DMS53 (cell line): Measurements from ENCODE around the gene VEZF1.
A peak's percentile ranks its signal among the peaks of the same experiment; 100 is the strongest.

Experiments
- DNase-seq: peaks from one replicate; lab custom pipeline; 2025; lab: John Stamatoyannopoulos, UW

The VEZF1 gene

DNA sequence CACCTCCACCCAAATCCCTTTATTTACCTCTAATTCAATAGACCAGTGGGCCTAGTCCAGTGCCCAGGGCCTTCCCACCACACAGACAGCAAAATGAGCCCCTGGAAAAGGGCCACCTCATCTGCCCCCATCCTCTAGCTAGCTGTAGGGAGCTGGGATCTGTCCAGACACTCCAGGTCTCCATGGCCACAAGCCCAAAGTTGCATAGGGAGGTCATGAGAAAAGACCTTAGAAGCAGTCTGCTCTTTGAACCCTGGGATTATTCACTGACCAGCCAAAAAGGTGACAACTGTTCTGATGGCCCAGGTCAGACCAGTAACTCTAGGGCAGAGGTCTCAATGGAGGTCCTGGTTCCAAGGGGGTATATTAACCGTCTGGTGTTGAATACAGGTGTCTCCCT is 34.8 kb downstream of the VEZF1 start:
- DNase-seq = no peak

- no peak for DNase-seq
These were observed 38.4 kb downstream of the VEZF1 start for GRCh38 chr17:57949649-57950048.

GRCh38 chr17:57948555-57949420 is 39.3 kb downstream of the VEZF1 start:
- DNase-seq = peak; percentile 50

- no peak for DNase-seq
These were observed 39.9 kb downstream of the VEZF1 start for GRCh38 chr17:57948169-57948554.

DNA sequence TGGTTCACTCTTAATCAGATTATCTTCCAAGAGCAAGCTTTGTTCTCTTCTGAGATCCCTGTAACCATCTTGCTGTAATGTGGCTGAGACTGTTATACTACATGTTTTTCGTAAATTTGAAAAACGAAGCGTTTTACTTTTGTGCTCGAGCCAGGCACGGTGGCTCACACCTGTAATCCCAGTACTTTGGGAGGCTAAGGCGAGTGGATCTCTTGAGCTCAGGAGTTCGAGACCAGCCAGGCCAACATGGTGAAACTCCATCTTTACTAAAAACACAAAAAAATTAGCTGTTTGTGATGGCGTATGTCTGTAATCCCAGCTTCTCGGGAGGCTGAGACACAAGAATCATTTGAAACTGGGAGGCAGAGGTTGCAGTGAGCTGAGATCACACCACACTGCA is 40.7 kb downstream of the VEZF1 start:
- no peak for DNase-seq

- peak; percentile 91 for DNase-seq
These were observed 41.2 kb downstream of the VEZF1 start for GRCh38 chr17:57946798-57947358.

GRCh38 chr17:57945996-57946797 is 41.9 kb downstream of the VEZF1 start:
- peak; percentile 73 for DNase-seq

DNA sequence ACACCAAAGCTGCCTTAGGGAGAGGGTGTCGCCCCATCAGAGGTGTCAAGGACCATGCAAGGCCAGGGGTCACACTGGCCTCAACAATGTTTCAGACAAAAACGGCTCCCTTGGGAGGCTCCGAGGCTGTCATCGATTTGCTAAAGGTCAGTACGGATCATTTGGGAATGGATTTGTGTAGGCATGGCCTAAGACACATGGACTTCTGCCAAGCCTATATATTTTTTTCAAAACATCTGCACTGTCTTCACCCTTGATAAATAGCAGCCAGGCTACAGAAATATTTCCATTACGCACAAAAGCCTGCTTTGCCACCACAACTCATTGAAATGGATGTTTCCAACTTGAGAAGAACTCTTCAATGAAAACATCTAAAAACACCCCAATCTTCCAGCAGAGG is 43.1 kb downstream of the VEZF1 start:
- DNase-seq = no peak

DNA sequence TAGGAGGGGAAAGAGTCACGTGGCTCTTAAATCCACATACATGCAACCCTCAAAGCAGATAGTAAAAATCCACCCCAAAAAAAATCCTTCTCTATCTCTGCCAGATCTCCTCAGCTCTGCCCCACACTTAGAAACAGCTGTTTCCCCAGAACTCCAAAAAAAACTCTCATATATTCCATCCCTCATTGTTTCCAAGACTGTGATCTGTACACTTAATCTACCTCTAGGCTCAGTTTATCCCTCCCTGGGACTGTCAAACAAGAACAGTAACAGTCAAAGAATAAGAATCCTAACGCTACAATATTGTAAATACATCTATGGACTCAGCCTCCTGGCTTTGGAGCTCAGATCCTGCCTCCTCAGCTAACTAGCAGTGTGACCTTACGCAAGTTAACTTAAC is 44.4 kb downstream of the VEZF1 start:
- no peak for DNase-seq

DNA sequence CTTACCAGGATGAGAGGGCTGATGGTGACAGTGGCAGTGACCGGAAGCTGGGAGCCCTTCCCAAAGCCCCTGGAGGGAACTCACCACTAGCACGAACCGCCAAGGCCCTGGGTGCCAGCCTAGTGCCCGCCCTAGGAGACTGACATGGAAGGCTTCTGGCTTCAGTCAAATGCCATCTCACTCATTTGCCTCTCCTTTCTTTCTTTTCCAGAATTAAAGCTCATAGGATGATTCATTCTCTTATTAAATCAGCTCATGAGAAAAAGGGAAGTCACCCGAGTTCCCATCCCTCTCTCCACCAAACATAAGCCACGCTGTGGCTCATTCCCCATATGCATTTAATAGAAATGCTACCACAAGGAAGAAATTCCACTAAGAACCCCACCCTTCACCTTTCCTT is 44.9 kb downstream of the VEZF1 start:
- no peak for DNase-seq

DNA sequence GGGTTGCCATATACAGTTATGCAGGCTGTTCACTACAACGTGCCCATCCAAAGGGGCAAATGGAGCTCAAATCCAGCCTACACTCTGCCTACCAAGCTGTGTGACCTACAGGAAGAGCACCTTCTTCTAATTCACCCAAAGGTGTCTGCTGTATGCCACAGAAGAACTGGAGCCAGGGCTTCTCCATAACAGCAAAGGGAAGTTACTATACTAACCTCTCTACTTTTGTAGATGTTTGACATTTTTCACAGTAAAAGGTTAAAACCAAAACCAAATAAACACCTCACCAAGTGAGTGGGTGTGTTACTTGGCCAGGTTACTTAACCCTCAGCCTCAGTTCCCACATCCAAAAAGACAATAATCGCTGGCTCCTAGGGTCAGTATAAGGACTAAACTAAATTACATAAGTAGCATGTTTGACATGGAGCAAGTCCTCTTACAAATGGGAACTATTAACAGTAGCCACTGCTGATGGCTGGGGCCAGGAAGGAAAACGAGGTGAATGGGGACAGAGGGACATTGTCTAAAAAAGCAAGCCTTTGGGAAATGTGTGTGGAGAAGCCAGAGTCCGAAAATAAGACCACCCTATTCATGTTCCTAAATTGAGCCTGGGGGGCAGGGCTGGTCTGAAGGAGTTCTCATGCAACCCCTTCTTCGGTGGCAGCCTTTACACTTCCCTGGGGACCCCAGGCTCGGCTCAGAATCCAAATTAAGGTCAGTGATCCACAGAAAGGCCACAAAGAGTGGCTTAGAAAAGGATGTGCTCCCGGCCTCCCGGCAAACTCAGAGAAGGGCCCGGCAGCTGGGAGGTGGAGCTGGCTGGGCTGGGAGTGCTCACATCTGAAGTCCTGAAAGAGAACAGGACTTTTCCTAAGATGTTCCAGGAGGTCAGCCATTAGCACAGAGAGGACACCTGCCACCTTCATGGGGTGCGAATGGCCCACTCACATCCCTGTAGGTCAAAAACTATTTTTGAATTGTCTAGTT is 46.4 kb downstream of the VEZF1 start:
- peak; percentile 64 for DNase-seq

- peak; percentile 95 for DNase-seq
These were observed 47.3 kb downstream of the VEZF1 start for GRCh38 chr17:57940653-57941329.

GRCh38 chr17:57940231-57940630 is 47.8 kb downstream of the VEZF1 start:
- DNase-seq = peak; percentile 90

DNA sequence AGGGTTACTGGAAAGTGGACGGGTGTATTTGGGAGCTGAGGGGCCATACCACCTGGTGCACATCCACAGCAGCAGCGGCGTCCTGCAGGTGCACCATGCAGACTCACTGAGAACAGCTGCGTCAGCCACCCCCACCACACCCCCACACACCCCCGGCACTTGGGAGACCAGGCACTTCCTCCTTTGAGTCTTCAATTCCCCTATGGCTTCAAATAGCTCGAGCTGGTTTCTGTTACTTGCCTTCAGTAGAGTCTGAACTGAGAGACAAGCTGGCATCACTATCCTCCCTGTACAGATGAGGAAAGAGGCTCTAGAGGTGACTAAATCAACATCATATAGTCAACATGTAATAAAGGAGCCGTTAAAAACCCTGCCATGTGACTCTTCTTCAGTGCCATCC is 48.3 kb downstream of the VEZF1 start:
- peak; percentile 97 for DNase-seq

DNA sequence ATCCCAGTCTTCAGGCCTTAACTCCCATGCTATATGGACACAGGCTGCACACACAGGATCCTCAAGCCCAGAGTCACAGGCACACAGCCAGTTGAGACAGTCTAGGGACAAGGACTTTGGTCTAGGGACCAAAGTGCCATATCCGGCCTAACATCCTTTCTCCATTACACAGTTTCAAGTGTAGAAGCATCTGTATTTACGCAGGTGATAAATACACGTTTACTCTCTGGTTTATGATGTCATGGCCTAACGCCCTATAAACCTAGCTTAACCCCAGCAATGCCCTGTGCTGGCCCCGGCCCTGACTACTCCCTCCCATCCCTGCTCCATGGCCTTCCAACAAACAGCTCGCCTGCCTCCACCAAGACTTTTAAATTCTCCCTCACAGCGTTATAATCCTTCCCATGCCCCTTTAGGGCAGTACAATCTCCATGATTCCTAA is 50.0 kb downstream of the VEZF1 start:
- peak; percentile 98 for DNase-seq

DNA sequence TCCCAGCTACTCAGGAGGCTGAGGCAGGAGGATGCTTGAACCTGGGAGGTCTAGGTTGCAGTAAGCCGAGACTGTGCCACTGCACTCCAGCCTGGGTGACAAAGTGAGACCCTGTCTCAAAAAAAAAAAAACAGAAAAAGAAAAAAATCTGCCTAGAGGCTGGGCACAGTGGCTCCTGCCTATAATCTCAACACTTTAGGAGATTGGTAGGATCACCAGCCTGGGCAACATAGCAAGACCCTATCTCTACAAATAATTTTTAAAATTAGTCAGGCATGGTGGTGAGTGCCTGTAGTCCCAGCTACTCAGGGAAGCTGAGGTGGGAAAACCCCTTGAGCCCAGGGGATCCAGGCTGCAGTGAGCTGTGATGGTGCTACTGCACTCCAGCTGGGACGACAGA is 50.6 kb downstream of the VEZF1 start:
- DNase-seq = peak; percentile 66

- peak; percentile 68 for DNase-seq
These were observed 51.9 kb downstream of the VEZF1 start for GRCh38 chr17:57935833-57936807.

GRCh38 chr17:57931488-57932137 is 56.4 kb downstream of the VEZF1 start:
- DNase-seq = no peak

DNA sequence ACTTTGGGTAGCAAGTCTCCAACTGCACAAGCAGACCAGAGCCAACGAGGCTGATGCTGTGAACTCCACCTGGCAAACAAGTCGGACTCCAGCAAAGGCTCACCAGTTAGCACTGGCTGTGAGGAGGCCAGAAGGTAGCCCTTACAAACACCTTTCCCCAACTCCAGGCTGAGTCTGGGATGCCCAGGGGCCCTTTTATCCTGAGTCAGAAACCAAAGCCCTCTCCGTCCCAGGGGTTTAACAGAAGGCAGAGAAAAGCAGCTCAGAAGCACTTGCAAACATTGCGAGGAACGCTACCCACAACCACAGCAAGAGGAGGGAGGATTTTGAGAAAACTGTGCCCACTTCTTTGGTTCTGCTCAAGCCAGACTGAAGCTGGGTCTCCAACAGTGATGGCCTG is 57.8 kb downstream of the VEZF1 start:
- DNase-seq = no peak
